PC-9 (cell line): ENCODE data around the gene STAB1. TPM values are rescaled to one million over a fixed set of nuclear protein-coding genes. Genes with fewer than 3 reads are reported as not detected.

Experiments used
- BruUV-seq: library from RNA; stranded (reverse); fragments of 400-500 nt; replicated peaks from 2 replicates; lab custom pipeline; 2021; lab: Mats Ljungman, UMichigan
- CTCF ChIA-PET: fragments of 300-600 bp; sonication (Branson Sonifier 250); formaldehyde crosslinking; loops from one replicate; lab custom pipeline; 2022; ENCODE audit warnings: antibody characterized with exemption; lab: Charles Lee
- POLR2A ChIA-PET: fragments of 300-600 bp; sonication (Branson Sonifier 250); formaldehyde crosslinking; loops from one replicate; lab custom pipeline; 2022; ENCODE audit warnings: antibody characterized with exemption; ENCODE audit not compliant: unreplicated experiment; lab: Charles Lee
- DNase-seq, 2 experiments: peaks; one replicate each; pipeline versions ENCODE4 v3.0.0 to v3.0.0-alpha.2; 2015 to 2022; ENCODE audit warnings: mixed read lengths in 1 of 2
- H2AFZ ChIP-seq: fragments of 200-600 bp; sonication (generic); 2 replicates; pipeline ENCODE4 v1.8.1; 2017; ENCODE audit warnings: antibody characterized with exemption
- H3F3A ChIP-seq: fragments of 200-600 bp; sonication (generic); 2 replicates; pipeline ENCODE4 v1.8.1; 2017; ENCODE audit warnings: antibody characterized with exemption, mild to moderate bottlenecking, low read depth; ENCODE audit not compliant: insufficient read depth
- H3K27ac ChIP-seq: fragments of 200-600 bp; sonication (generic); 2 replicates; pipeline ENCODE4 v1.6.1; 2016; ENCODE audit warnings: mixed run types
- H3K27me3 ChIP-seq: fragments of 200-600 bp; sonication (generic); 2 replicates; pipeline ENCODE4 v1.6.1; 2016; ENCODE audit warnings: low read depth, mixed run types; ENCODE audit not compliant: insufficient read depth
- H3K36me3 ChIP-seq: fragments of 200-600 bp; sonication (generic); 2 replicates; pipeline ENCODE4 v1.6.1; 2016; ENCODE audit warnings: low read depth, mixed run types
- H3K4me1 ChIP-seq: fragments of 200-600 bp; sonication (generic); replicated peaks from 2 replicates; pipeline ENCODE4 v1.6.1; 2016; ENCODE audit warnings: mixed run types; ENCODE audit not compliant: insufficient read depth
- H3K4me2 ChIP-seq: fragments of 200-600 bp; sonication (generic); 2 replicates; pipeline ENCODE4 v1.6.1; 2017; ENCODE audit warnings: mixed run types
- H3K4me3 ChIP-seq: fragments of 200-600 bp; sonication (generic); 2 replicates; pipeline ENCODE4 v1.6.1; 2016; ENCODE audit warnings: mixed run types
- H3K79me2 ChIP-seq: fragments of 200-600 bp; sonication (generic); 2 replicates; pipeline ENCODE4 v1.6.1; 2017; ENCODE audit warnings: low read depth, mixed run types
- H3K9me2 ChIP-seq: fragments of 200-600 bp; sonication (generic); 2 replicates; pipeline ENCODE4 v1.8.1; 2017; ENCODE audit warnings: mild to moderate bottlenecking; ENCODE audit not compliant: insufficient read depth
- H3K9me3 ChIP-seq: fragments of 200-600 bp; sonication (generic); 2 replicates; pipeline ENCODE4 v1.8.1; 2016; ENCODE audit warnings: low read depth; ENCODE audit not compliant: insufficient read depth
- H4K20me1 ChIP-seq: fragments of 200-600 bp; sonication (generic); 2 replicates; pipeline ENCODE4 v1.8.1; 2017; ENCODE audit not compliant: insufficient read depth
- CTCF ChIP-seq: fragments of 200-600 bp; sonication (generic); conservative IDR thresholded peaks from 2 replicates; pipeline ENCODE4 v1.6.1; 2017; ENCODE audit warnings: mixed run types, antibody characterized with exemption, mild to moderate bottlenecking, moderate library complexity
- EZH2 ChIP-seq: fragments of 200-600 bp; sonication (generic); IDR thresholded peaks from 2 replicates; pipeline ENCODE4 v1.8.0; 2017; ENCODE audit warnings: antibody characterized with exemption, low read depth
- intact Hi-C: fragments of 100-400 bp; cut with micrococcal nuclease; formaldehyde crosslinking; loops from one replicate; pipeline ENCODE4 v1.10.0; 2022; ENCODE audit not compliant: unreplicated experiment
- total RNA-seq: library from RNA; stranded (reverse); gene quantifications from 2 replicates; pipeline ENCODE4 v1.2.3, GENCODE V29; 2021

The STAB1 gene
- total RNA-seq, 1 experiment from 2014 or later, result 0.04 TPM

GRCh38 chr3:52523386-52524257, 28.5 kb downstream of the STAB1 start:
- H3K27ac ChIP-seq, result no peak overlapping the region
- no peaks in the 10 kb centered on the region for H3K27me3 ChIP-seq
- ChIA-PET CTCF (no interaction called here), POLR2A (no interaction called here)
- no peaks in the 10 kb centered on the region for H3K79me2 ChIP-seq
- DNase-seq, result no peak
- BruUV-seq, result no TSS peak
- no peak overlapping the region for H3K4me2 ChIP-seq
- peaks cover 9% of the 10 kb centered on the region; the same call in 1 of the 2 replicates for H3K4me1 ChIP-seq
- peaks cover 7% of the 10 kb centered on the region; the same call in 1 of the 2 replicates for H3F3A ChIP-seq
- no peaks in the 10 kb centered on the region for H3K9me2 ChIP-seq
- no peaks in the 10 kb centered on the region for H3K9me3 ChIP-seq
- intact Hi-C loops, result no loop called here
- no peak overlapping the region for H3K4me3 ChIP-seq
- TF ChIP-seq CTCF, result no peak
- TF ChIP-seq EZH2, result no peak
- no peaks in the 10 kb centered on the region for H3K36me3 ChIP-seq
- no peak overlapping the region for H2AFZ ChIP-seq
- H4K20me1 ChIP-seq, result no peaks in the 10 kb centered on the region

GRCh38 chr3:52524258-52524751, 29.2 kb downstream of the STAB1 start:
- no peak overlapping the region for H3K4me2 ChIP-seq
- ChIA-PET CTCF (no interaction called here), POLR2A (no interaction called here)
- H3K36me3 ChIP-seq, result no peaks in the 10 kb centered on the region
- H3K79me2 ChIP-seq, result no peaks in the 10 kb centered on the region
- H3K27ac ChIP-seq, result no peak overlapping the region
- intact Hi-C loops, result no loop called here
- H3K9me2 ChIP-seq, result no peaks in the 10 kb centered on the region
- peaks cover 9% of the 10 kb centered on the region; the same call in 1 of the 2 replicates for H3K4me1 ChIP-seq
- no peak overlapping the region for H2AFZ ChIP-seq
- no peak overlapping the region for H3K4me3 ChIP-seq
- H3F3A ChIP-seq, result peaks cover 7% of the 10 kb centered on the region; the same call in 1 of the 2 replicates
- no peak for DNase-seq
- no peaks in the 10 kb centered on the region for H3K27me3 ChIP-seq
- H3K9me3 ChIP-seq, result no peaks in the 10 kb centered on the region
- no peaks in the 10 kb centered on the region for H4K20me1 ChIP-seq
- no peak for TF ChIP-seq CTCF
- BruUV-seq, result TSS peak; percentile 26

- no peak overlapping the region for H3K4me3 ChIP-seq
- H3K36me3 ChIP-seq, result no peaks in the 10 kb centered on the region
- DNase-seq, result peak in 1 of 2 experiments; percentile 43
- ChIA-PET POLR2A (interaction anchor here (0.5 to 0.6 kb wide), 2 partner anchors 11 to 29 kb away, joined by 3 read pairs; partner anchors contain the start of gene UQCC5), CTCF (no interaction called here)
- H3K9me3 ChIP-seq, result no peaks in the 10 kb centered on the region
- no peak overlapping the region for H3K4me2 ChIP-seq
- no TSS peak for BruUV-seq
- H4K20me1 ChIP-seq, result no peaks in the 10 kb centered on the region
- H3F3A ChIP-seq, result peaks cover 7% of the 10 kb centered on the region; the same call in 1 of the 2 replicates
- no peaks in the 10 kb centered on the region for H3K27me3 ChIP-seq
- H3K9me2 ChIP-seq, result no peaks in the 10 kb centered on the region
- no peak overlapping the region for H2AFZ ChIP-seq
- no peaks in the 10 kb centered on the region for H3K79me2 ChIP-seq
- H3K4me1 ChIP-seq, result peaks cover 9% of the 10 kb centered on the region; the same call in 1 of the 2 replicates
- 0 out of 2 replicates have a peak overlapping the region, but pooled peaks have one; percentile 23 for H3K27ac ChIP-seq
- no peak for TF ChIP-seq CTCF
- no peak for TF ChIP-seq EZH2
- intact Hi-C loops, result no loop called here
Measured at GRCh38 chr3:52524752-52525679, 29.9 kb downstream of the STAB1 start.
